Measurements from ENCODE around the gene WWOX.

WWOX gene

DNA sequence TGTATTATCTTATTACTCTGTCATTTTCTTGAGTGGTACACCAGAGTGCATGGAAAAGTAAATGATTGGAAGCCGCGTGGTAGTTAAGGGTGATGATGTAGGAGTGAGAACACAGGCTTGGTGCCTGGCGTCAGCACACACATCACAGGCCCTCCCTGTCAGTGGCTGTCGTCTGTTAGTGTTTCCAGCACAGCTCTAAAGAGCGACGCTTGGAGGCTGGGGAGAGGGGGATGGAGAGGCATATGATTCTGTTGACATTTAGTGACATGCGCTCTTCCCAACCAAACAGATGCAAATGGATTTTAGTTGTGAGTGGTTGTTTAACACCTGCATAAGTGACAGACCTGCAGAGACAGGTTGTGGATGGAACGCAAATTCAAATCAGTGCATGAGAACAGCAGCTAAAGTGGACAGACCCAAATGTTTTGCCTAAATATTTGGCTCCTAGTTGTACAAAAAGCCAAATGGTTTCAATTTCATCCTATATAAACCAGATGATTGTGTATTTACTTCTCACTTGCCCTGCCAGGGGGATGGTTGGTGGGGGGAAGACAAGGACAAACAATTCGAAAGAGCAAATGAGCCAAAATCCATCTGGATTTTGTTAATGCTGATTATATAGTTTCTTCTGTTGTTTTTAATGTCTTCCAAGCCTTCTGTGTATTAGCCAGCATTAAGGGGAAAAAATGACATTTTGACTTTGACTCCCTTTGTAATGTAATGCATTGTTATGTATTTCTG, 222.3 kb downstream of the WWOX start:
- no peak for ATAC-seq

DNA sequence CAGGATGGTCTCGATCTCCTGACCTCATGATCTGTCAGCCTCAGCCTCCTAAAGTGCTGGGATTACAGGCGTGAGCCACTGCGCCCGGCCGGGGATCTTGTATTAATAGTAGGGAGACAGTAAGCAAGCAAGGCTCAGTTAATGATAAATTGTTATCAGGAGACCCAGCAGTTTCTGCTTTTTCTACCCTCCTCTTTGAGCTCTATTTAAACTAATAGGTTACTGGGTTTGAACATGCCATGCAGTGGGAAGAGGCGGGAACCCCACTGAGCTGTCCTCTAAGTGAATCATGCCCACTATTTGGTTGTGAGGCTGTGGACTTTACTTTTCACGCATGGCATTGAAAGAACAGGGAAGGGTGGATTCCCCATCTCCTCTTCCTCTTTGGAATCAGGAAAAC, 223.9 kb downstream of the WWOX start:
- no peak for ATAC-seq
- TF ChIP-seq PATZ1 (CRISPR knock-in tag; IDR thresholded peaks at IDR 0.05; ENCODE audit: borderline replicate concordance) (no peak), GLIS3 (CRISPR knock-in tag; IDR thresholded peaks at IDR 0.05) (no peak), ESRRG (CRISPR knock-in tag; IDR thresholded peaks at IDR 0.05) (no peak), ZFP30 (CRISPR knock-in tag; IDR thresholded peaks at IDR 0.05) (no peak)

More for the DNA sequence above, 222.3 kb downstream of the WWOX start:
- TF ChIP-seq PPARA (CRISPR knock-in tag; IDR thresholded peaks at IDR 0.05; ENCODE audit: borderline replicate concordance), result no peak
- TF ChIP-seq SNAI2 (CRISPR knock-in tag; IDR thresholded peaks at IDR 0.05), result no peak
- no peak for TF ChIP-seq TCF4 (CRISPR knock-in tag; IDR thresholded peaks at IDR 0.05; ENCODE audit: borderline replicate concordance)
- no peak for TF ChIP-seq BACH2 (CRISPR knock-in tag; IDR thresholded peaks at IDR 0.05; ENCODE audit: borderline replicate concordance)
- no peak for TF ChIP-seq ISL1 (CRISPR knock-in tag; IDR thresholded peaks at IDR 0.05)
- TF ChIP-seq, protein P1, sequence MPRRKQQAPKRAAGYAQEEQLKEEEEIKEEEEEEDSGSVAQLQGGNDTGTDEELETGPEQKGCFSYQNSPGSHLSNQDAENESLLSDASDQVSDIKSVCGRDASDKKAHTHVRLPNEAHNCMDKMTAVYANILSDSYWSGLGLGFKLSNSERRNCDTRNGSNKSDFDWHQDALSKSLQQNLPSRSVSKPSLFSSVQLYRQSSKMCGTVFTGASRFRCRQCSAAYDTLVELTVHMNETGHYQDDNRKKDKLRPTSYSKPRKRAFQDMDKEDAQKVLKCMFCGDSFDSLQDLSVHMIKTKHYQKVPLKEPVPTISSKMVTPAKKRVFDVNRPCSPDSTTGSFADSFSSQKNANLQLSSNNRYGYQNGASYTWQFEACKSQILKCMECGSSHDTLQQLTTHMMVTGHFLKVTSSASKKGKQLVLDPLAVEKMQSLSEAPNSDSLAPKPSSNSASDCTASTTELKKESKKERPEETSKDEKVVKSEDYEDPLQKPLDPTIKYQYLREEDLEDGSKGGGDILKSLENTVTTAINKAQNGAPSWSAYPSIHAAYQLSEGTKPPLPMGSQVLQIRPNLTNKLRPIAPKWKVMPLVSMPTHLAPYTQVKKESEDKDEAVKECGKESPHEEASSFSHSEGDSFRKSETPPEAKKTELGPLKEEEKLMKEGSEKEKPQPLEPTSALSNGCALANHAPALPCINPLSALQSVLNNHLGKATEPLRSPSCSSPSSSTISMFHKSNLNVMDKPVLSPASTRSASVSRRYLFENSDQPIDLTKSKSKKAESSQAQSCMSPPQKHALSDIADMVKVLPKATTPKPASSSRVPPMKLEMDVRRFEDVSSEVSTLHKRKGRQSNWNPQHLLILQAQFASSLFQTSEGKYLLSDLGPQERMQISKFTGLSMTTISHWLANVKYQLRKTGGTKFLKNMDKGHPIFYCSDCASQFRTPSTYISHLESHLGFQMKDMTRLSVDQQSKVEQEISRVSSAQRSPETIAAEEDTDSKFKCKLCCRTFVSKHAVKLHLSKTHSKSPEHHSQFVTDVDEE (CRISPR knock-in tag; IDR thresholded peaks at IDR 0.05), result no peak
- no peak for TF ChIP-seq PATZ1 (CRISPR knock-in tag; IDR thresholded peaks at IDR 0.05; ENCODE audit: borderline replicate concordance)
- TF ChIP-seq, protein P2, sequence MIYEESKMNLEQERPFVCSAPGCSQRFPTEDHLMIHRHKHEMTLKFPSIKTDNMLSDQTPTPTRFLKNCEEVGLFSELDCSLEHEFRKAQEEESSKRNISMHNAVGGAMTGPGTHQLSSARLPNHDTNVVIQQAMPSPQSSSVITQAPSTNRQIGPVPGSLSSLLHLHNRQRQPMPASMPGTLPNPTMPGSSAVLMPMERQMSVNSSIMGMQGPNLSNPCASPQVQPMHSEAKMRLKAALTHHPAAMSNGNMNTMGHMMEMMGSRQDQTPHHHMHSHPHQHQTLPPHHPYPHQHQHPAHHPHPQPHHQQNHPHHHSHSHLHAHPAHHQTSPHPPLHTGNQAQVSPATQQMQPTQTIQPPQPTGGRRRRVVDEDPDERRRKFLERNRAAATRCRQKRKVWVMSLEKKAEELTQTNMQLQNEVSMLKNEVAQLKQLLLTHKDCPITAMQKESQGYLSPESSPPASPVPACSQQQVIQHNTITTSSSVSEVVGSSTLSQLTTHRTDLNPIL (CRISPR knock-in tag; IDR thresholded peaks at IDR 0.05; ENCODE audit: low read depth), result no peak
- TF ChIP-seq ZNF70 (CRISPR knock-in tag; IDR thresholded peaks at IDR 0.05), result no peak
- TF ChIP-seq RARB (CRISPR knock-in tag; IDR thresholded peaks at IDR 0.05), result no peak
- TF ChIP-seq TOX (CRISPR knock-in tag; IDR thresholded peaks at IDR 0.05; ENCODE audit: borderline replicate concordance), result no peak
- TF ChIP-seq GLIS3 (CRISPR knock-in tag; IDR thresholded peaks at IDR 0.05), result no peak
- no peak for TF ChIP-seq ARNTL (CRISPR knock-in tag; IDR thresholded peaks at IDR 0.05; ENCODE audit: borderline replicate concordance, low read depth)
- no peak for TF ChIP-seq CSDC2 (CRISPR knock-in tag; IDR thresholded peaks at IDR 0.05)
- TF ChIP-seq ZNF8 (CRISPR knock-in tag; IDR thresholded peaks at IDR 0.05), result no peak
- TF ChIP-seq, protein P3, sequence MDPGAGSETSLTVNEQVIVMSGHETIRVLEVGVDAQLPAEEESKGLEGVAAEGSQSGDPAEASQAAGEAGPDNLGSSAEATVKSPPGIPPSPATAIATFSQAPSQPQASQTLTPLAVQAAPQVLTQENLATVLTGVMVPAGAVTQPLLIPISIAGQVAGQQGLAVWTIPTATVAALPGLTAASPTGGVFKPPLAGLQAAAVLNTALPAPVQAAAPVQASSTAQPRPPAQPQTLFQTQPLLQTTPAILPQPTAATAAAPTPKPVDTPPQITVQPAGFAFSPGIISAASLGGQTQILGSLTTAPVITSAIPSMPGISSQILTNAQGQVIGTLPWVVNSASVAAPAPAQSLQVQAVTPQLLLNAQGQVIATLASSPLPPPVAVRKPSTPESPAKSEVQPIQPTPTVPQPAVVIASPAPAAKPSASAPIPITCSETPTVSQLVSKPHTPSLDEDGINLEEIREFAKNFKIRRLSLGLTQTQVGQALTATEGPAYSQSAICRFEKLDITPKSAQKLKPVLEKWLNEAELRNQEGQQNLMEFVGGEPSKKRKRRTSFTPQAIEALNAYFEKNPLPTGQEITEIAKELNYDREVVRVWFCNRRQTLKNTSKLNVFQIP (CRISPR knock-in tag; IDR thresholded peaks at IDR 0.05; ENCODE audit: borderline replicate concordance, low read depth), result no peak
- TF ChIP-seq OSR1 (CRISPR knock-in tag; IDR thresholded peaks at IDR 0.05), result no peak
- TF ChIP-seq ZC3H10 (CRISPR knock-in tag; IDR thresholded peaks at IDR 0.05), result no peak
- TF ChIP-seq, protein P4, sequence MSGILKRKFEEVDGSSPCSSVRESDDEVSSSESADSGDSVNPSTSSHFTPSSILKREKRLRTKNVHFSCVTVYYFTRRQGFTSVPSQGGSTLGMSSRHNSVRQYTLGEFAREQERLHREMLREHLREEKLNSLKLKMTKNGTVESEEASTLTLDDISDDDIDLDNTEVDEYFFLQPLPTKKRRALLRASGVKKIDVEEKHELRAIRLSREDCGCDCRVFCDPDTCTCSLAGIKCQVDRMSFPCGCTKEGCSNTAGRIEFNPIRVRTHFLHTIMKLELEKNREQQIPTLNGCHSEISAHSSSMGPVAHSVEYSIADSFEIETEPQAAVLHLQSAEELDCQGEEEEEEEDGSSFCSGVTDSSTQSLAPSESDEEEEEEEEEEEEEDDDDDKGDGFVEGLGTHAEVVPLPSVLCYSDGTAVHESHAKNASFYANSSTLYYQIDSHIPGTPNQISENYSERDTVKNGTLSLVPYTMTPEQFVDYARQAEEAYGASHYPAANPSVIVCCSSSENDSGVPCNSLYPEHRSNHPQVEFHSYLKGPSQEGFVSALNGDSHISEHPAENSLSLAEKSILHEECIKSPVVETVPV (CRISPR knock-in tag; IDR thresholded peaks at IDR 0.05), result no peak
- TF ChIP-seq ZFP30 (CRISPR knock-in tag; IDR thresholded peaks at IDR 0.05), result no peak

All from SK-N-SH treated with all-trans-retinoic acid at 6 μM for 48 hours (cell line).